Measurements from ENCODE around the gene DNER.

The DNER gene

GRCh38 chr2:229313591-229313990 is 400.8 kb downstream of the DNER start:
- no peak for DNase-seq

Data from activated T-cell treated with anti-CD3 and anti-CD28 coated beads, Interleukin-2, amount 50 U/mL, for 1 hour (primary cell).